Measurements from ENCODE around the gene RUNX2. TPM values are rescaled to one million over a fixed set of nuclear protein-coding genes. Genes with fewer than 3 reads are reported as not detected.

Gene RUNX2
- total and polyA plus RNA-seq, 4 donors = 1.8 to 6.7 (median 3.2) TPM

DNA sequence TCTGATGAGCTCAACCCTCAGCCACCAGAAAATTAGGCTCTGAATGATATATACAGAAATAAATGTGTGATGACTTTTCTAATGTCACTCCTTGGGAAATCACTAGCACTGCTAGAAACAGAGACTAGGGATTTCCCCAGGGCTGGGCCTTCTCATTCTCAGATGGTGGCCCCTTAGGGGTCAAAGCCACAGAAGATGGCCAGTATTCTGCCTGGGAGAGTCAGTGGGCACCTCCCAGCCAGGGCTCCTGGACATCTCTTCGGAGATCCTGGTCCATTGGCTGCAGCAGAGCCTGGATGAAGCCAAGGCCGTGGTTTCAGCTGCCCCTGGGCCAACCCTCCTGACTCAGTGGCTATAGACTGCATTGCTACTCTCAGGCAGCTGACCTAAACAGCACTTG lies 326.5 kb downstream of the RUNX2 start:
- TF ChIP-seq, protein P1, sequence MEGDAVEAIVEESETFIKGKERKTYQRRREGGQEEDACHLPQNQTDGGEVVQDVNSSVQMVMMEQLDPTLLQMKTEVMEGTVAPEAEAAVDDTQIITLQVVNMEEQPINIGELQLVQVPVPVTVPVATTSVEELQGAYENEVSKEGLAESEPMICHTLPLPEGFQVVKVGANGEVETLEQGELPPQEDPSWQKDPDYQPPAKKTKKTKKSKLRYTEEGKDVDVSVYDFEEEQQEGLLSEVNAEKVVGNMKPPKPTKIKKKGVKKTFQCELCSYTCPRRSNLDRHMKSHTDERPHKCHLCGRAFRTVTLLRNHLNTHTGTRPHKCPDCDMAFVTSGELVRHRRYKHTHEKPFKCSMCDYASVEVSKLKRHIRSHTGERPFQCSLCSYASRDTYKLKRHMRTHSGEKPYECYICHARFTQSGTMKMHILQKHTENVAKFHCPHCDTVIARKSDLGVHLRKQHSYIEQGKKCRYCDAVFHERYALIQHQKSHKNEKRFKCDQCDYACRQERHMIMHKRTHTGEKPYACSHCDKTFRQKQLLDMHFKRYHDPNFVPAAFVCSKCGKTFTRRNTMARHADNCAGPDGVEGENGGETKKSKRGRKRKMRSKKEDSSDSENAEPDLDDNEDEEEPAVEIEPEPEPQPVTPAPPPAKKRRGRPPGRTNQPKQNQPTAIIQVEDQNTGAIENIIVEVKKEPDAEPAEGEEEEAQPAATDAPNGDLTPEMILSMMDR (IDR thresholded peaks at IDR 0.05; ENCODE audit: control extremely low read depth, extremely low read depth) = no peak
- Histone ChIP-seq H3K9me3 (ENCODE audit: control insufficient read depth in 4 of 4, insufficient read depth in 3 of 4, low read length in 3 of 4) (peaks cover 0 to 2% (median 0%) of the 10 kb centered on the region in 4 donors), H3K4me1 (ENCODE audit: control insufficient read depth in 5 of 5, insufficient read depth in 5 of 5, low read length in 5 of 5) (peaks cover 0 to 20% (median 4%) of the 10 kb centered on the region in 5 donors), H3K36me3 (ENCODE audit: control insufficient read depth in 4 of 4, insufficient read depth in 4 of 4, low read length in 4 of 4) (no peaks in the 10 kb centered on the region), H3K9ac (ENCODE audit: insufficient read depth in 1 of 2, low read length in 2 of 2) (no peak overlapping the region), H3K27ac (ENCODE audit: low read depth in 1 of 2, low read length in 1 of 2) (no peak overlapping the region), H3K27me3 (ENCODE audit: control insufficient read depth in 3 of 3, insufficient read depth in 3 of 3, low read length in 2 of 3) (peaks cover 0 to 27% (median 24%) of the 10 kb centered on the region in 3 donors), H3K4me3 (no peak overlapping the region)
- ATAC-seq (ENCODE audit: insufficient read depth, low FRiP score) (no peak), DNase-seq (no peak)
- WGBS, 2 donors = 84 to 89% methylated on average over 2 of the region's 2 CpGs

DNA sequence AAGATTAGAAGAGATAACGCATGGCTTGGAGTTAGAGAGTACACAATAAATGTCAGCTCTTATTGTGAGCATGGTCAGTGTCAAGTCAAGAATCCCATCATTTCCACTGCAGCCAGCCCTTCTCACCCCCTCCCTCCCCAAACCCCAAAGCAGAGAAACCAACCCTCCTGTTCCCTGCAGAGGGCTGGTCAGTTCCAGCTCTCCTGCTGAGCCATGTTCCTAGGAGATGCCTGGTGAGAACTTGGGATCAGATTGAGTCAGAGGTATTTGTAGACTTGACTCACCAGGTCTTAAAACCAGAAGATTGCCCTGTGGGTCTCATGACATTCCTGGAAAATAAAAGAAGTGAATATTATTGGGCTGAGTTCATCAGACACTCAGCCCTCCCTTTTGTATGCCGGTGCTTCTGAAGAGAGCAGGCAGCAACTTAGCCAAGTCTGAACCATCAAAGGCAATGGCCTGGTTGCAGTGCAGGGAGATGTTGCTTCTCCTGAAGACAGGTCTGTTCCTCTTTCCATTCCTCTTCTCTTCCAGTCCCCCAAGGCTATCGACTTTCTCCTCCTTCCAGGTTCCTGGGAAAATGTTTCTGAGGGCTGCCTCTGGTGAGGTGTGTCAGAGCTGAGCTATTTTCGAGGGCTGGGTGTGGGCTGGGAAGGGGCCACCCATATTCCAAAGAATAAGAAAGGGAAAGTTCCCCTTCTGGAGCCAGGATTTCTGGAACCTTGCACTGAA lies 327.8 kb downstream of the RUNX2 start:
- Histone ChIP-seq H3K9ac (ENCODE audit: insufficient read depth in 1 of 2, low read length in 2 of 2) (no peak overlapping the region), H3K4me1 (ENCODE audit: control insufficient read depth in 5 of 5, insufficient read depth in 5 of 5, low read length in 5 of 5) (peaks cover 0 to 13% (median 4%) of the 10 kb centered on the region in 5 donors), H3K36me3 (ENCODE audit: control insufficient read depth in 4 of 4, insufficient read depth in 4 of 4, low read length in 4 of 4) (no peaks in the 10 kb centered on the region), H3K27me3 (ENCODE audit: control insufficient read depth in 3 of 3, insufficient read depth in 3 of 3, low read length in 2 of 3) (peaks cover 0 to 34% (median 24%) of the 10 kb centered on the region in 3 donors), H3K27ac (ENCODE audit: low read depth in 1 of 2, low read length in 1 of 2) (no peak overlapping the region), H3K9me3 (ENCODE audit: control insufficient read depth in 4 of 4, insufficient read depth in 3 of 4, low read length in 3 of 4) (peaks cover 0 to 2% (median 0%) of the 10 kb centered on the region in 4 donors), H3K4me3 (no peak overlapping the region)
- no peak for ATAC-seq (ENCODE audit: insufficient read depth, low FRiP score)
- 88 to 93% methylated on average over 4 of the region's 4 CpGs for WGBS, 2 donors
- DNase-seq = no peak
- TF ChIP-seq, protein P1 (IDR thresholded peaks at IDR 0.05; ENCODE audit: control extremely low read depth, extremely low read depth) = no peak

DNA sequence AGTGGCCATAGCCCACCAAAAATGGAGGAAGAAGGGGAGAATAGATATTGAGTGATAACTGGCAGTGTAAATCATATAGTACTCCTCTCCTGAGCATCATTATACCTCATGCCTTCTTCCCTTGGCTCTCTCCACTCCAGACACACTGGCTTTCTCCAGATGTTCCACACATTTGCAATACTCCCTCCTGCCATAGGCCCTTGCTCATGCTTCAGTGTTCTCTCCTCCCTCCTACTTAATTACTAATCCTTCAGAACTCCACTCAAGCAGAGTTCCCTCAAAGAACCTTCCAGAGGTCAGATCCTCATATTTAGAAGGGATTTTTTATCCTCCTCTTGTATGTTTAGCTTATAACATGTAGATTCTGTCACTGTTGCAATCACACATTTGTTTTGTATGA lies 329.1 kb downstream of the RUNX2 start:
- ATAC-seq (ENCODE audit: insufficient read depth, low FRiP score) (no peak), DNase-seq (peak in 1 of 3 donors; percentile 2)
- H3K9me3 ChIP-seq (ENCODE audit: control insufficient read depth in 4 of 4, insufficient read depth in 3 of 4, low read length in 3 of 4) = peaks cover 0 to 2% (median 0%) of the 10 kb centered on the region in 4 donors
- H3K36me3 ChIP-seq (ENCODE audit: control insufficient read depth in 4 of 4, insufficient read depth in 4 of 4, low read length in 4 of 4) = no peaks in the 10 kb centered on the region
- H3K4me1 ChIP-seq (ENCODE audit: control insufficient read depth in 5 of 5, insufficient read depth in 5 of 5, low read length in 5 of 5) = peaks cover 0 to 5% (median 0%) of the 10 kb centered on the region in 5 donors
- TF ChIP-seq, protein P1 (IDR thresholded peaks at IDR 0.05; ENCODE audit: control extremely low read depth, extremely low read depth) = no peak
- peaks cover 5 to 46% (median 27%) of the 10 kb centered on the region in 3 donors for H3K27me3 ChIP-seq (ENCODE audit: control insufficient read depth in 3 of 3, insufficient read depth in 3 of 3, low read length in 2 of 3)
- no peak overlapping the region for H3K9ac ChIP-seq (ENCODE audit: insufficient read depth in 1 of 2, low read length in 2 of 2)
- no peak overlapping the region for H3K4me3 ChIP-seq
- no peak overlapping the region for H3K27ac ChIP-seq (ENCODE audit: low read depth in 1 of 2, low read length in 1 of 2)

Data from lung (tissue), 12 donors.